Measurements from ENCODE around the gene PHF1.
A peak's percentile ranks its signal among the peaks of the same experiment; 100 is the strongest.

Gene PHF1

GRCh38 chr6:33446356-33446755, 35.5 kb downstream of the PHF1 start:
- no peaks in the 10 kb centered on the region for H3K9me3 ChIP-seq (ENCODE audit: low read depth, low read length)
- TF ChIP-seq FOXP2 (optimal IDR thresholded peaks at IDR 0.05; ENCODE audit: control extremely low read depth, extremely low read length, insufficient read depth), result no peak
- no peak for TF ChIP-seq POLR2AphosphoS5 (IDR thresholded peaks at IDR 0.05; ENCODE audit: borderline replicate concordance, low read depth, low read length)
- TF ChIP-seq EZH2 (IDR thresholded peaks at IDR 0.05), result no peak
- no peak overlapping the region for H3K27ac ChIP-seq
- H3K36me3 ChIP-seq (ENCODE audit: insufficient read depth, low read length), result peaks cover 7% of the 10 kb centered on the region; the same call in 1 of the 2 replicates
- H3K4me3 ChIP-seq, result no peak overlapping the region
- DNase-seq (ENCODE audit: low read depth, low spot score), result no peak
- H3K9ac ChIP-seq (ENCODE audit: insufficient read length), result no peak overlapping the region

DNA sequence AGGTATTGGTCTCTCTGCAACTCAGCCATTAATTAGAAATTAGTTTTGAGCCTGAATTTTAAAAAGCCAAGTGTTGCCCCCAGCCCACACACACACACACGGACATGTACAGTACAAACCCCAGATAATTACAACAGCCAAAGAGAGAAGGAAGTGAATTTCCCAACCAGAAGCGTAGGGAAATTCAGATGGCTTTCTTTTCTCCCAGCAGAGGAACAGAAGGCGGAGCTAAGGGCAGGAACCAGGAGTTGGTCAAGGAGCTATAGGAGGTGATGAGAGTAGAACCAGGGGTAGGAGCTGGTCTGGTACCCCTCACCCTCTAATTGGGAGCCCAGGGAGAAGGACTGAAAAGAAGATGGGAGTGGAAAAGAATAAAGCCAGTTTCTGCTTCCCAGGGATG, 39.6 kb downstream of the PHF1 start:
- TF ChIP-seq EZH2 (IDR thresholded peaks at IDR 0.05) (no peak), FOXP2 (optimal IDR thresholded peaks at IDR 0.05; ENCODE audit: control extremely low read depth, extremely low read length, insufficient read depth) (no peak), POLR2AphosphoS5 (IDR thresholded peaks at IDR 0.05; ENCODE audit: borderline replicate concordance, low read depth, low read length) (no peak)
- peak overlapping the region; percentile 71; the same call in 1 of the 2 replicates for H3K27ac ChIP-seq
- no peaks in the 10 kb centered on the region for H3K9me3 ChIP-seq (ENCODE audit: low read depth, low read length)
- no peak overlapping the region for H3K4me3 ChIP-seq
- no peak for DNase-seq (ENCODE audit: low read depth, low spot score)
- no peak overlapping the region for H3K9ac ChIP-seq (ENCODE audit: insufficient read length)
- H3K36me3 ChIP-seq (ENCODE audit: insufficient read depth, low read length), result no peaks in the 10 kb centered on the region; the same call in 1 of the 2 replicates

- H3K4me3 ChIP-seq, result no peak overlapping the region
- H3K9ac ChIP-seq (ENCODE audit: insufficient read length), result no peak overlapping the region
- no peak for DNase-seq (ENCODE audit: low read depth, low spot score)
- TF ChIP-seq FOXP2 (optimal IDR thresholded peaks at IDR 0.05; ENCODE audit: control extremely low read depth, extremely low read length, insufficient read depth) (no peak), EZH2 (IDR thresholded peaks at IDR 0.05) (no peak), POLR2AphosphoS5 (IDR thresholded peaks at IDR 0.05; ENCODE audit: borderline replicate concordance, low read depth, low read length) (no peak)
- no peak overlapping the region for H3K27ac ChIP-seq
- no peaks in the 10 kb centered on the region for H3K9me3 ChIP-seq (ENCODE audit: low read depth, low read length)
- H3K36me3 ChIP-seq (ENCODE audit: insufficient read depth, low read length), result peaks cover 10% of the 10 kb centered on the region; the same call in 1 of the 2 replicates
Measured at GRCh38 chr6:33451606-33452005, 40.8 kb downstream of the PHF1 start.

DNA sequence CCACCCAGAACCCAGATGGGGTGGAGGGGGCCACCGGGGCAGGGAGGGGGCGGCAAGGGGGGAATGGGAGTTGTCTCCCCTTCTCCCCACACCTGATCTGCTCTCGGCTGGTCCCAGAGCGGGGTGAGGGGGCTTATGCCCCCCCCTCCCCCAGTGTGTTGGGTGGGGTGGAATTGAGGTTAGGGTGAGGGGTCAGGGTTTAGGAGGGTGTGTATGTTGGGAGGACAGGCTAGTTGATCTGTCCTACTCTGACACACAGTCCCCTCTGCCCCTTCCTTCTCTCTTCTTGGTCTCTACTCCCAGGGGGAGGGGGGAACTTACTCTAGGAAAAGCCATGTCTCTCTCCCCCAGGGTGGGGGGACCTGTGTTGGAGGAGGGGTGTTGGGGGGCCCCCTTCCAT, 41.7 kb downstream of the PHF1 start:
- no peak overlapping the region for H3K4me3 ChIP-seq

GRCh38 chr6:33453393-33454008, 42.7 kb downstream of the PHF1 start:
- Histone ChIP-seq H3K9ac (ENCODE audit: insufficient read length) (peak overlapping the region; percentile 78), H3K27ac (peak overlapping the region; percentile 57; the same call in 1 of the 2 replicates), H3K9me3 (ENCODE audit: low read depth, low read length) (no peaks in the 10 kb centered on the region), H3K36me3 (ENCODE audit: insufficient read depth, low read length) (peaks cover 11% of the 10 kb centered on the region; the same call in 1 of the 2 replicates), H3K4me3 (peak overlapping the region; percentile 96)
- no peak for DNase-seq (ENCODE audit: low read depth, low spot score)
- TF ChIP-seq EZH2 (IDR thresholded peaks at IDR 0.05) (no peak), POLR2AphosphoS5 (IDR thresholded peaks at IDR 0.05; ENCODE audit: borderline replicate concordance, low read depth, low read length) (no peak), FOXP2 (optimal IDR thresholded peaks at IDR 0.05; ENCODE audit: control extremely low read depth, extremely low read length, insufficient read depth) (no peak)

More for the DNA sequence above, 41.7 kb downstream of the PHF1 start:
- no peak overlapping the region for H3K27ac ChIP-seq
- no peaks in the 10 kb centered on the region for H3K9me3 ChIP-seq (ENCODE audit: low read depth, low read length)
- DNase-seq (ENCODE audit: low read depth, low spot score), result no peak
- H3K9ac ChIP-seq (ENCODE audit: insufficient read length), result no peak overlapping the region
- no peak for TF ChIP-seq EZH2 (IDR thresholded peaks at IDR 0.05)
- TF ChIP-seq POLR2AphosphoS5 (IDR thresholded peaks at IDR 0.05; ENCODE audit: borderline replicate concordance, low read depth, low read length), result no peak
- no peak for TF ChIP-seq FOXP2 (optimal IDR thresholded peaks at IDR 0.05; ENCODE audit: control extremely low read depth, extremely low read length, insufficient read depth)
- peaks cover 11% of the 10 kb centered on the region; the same call in 1 of the 2 replicates for H3K36me3 ChIP-seq (ENCODE audit: insufficient read depth, low read length)

DNA sequence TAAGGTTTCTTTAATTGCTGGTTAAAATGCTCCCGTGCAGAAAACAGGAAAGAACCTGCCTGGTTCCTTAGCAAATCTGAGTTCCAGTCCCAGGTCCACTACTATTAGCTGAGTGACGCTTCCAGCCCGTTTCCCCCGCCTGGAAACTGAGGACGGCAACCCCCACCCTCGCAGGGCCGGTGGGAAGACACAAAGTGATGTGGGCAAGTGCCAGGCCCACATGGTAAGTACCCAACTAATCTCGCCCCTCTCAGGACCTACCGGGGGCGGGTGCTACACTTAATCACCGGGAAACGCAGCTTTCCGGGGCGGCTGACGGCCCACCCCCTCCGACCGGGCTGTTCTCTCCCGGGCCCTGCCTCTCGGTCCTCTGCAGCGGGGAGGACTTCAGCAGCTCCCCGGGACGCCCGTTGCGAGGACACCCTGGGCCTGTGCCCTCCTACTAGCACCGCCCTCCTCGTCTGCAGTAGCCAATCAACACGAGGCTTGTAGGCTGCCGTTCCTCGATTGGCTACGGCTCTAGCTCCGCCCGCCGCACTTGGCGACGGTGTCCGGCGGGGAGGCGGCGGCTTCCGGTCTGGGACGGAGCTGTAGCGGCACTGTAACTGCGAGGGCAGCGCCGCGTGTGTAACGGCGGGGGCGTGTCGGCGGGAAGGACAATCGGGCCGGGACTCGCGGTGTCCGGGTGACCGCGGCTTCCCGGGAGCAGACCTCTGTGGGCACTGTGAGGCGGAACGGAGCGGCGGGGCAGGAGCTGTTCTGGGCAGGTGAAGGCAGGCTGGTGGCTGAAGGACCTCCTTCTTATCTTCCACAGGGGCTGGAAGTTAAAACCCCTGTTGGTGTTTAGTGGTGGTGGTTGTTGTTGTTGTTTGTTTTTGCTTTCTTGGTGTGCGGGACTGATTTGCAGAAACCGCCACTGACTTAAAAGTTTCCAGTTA, 43.5 kb downstream of the PHF1 start, which contains the start of gene ZBTB9:
Gene ZBTB9, plus strand, starts transcription at position 568 of the 938 bp plus-strand sequence. CDS start 525 bp downstream, outside the sequence.
- H3K9me3 ChIP-seq (ENCODE audit: low read depth, low read length), result no peaks in the 10 kb centered on the region
- TF ChIP-seq EZH2 (IDR thresholded peaks at IDR 0.05) (no peak), FOXP2 (optimal IDR thresholded peaks at IDR 0.05; ENCODE audit: control extremely low read depth, extremely low read length, insufficient read depth) (no peak), POLR2AphosphoS5 (IDR thresholded peaks at IDR 0.05; ENCODE audit: borderline replicate concordance, low read depth, low read length) (peak; percentile 98)
- H3K36me3 ChIP-seq (ENCODE audit: insufficient read depth, low read length), result peaks cover 11% of the 10 kb centered on the region; the same call in 1 of the 2 replicates
- peak within 1 kb of the TSS; percentile 96 for H3K4me3 ChIP-seq
- H3K27ac ChIP-seq, result peak within 1 kb of the TSS; percentile 57; the same call in 1 of the 2 replicates
- peak within 1 kb of the TSS; percentile 78 for H3K9ac ChIP-seq (ENCODE audit: insufficient read length)
- peak; percentile 60 for DNase-seq (ENCODE audit: low read depth, low spot score)

DNA sequence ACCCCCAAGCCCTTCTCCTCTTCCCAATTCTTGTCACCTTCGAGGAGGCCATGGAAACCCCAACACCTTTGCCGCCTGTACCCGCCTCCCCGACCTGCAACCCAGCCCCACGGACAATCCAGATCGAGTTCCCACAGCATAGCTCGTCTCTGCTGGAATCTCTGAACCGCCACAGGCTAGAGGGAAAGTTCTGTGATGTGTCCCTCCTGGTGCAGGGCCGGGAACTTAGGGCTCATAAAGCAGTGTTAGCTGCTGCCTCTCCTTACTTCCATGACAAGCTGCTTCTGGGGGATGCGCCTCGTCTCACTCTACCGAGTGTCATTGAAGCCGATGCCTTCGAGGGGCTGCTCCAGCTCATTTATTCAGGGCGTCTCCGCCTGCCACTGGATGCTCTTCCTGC, 44.2 kb downstream of the PHF1 start:
- no peak overlapping the region for H3K27ac ChIP-seq
- no peak for DNase-seq (ENCODE audit: low read depth, low spot score)
- peak overlapping the region; percentile 78 for H3K9ac ChIP-seq (ENCODE audit: insufficient read length)
- no peak for TF ChIP-seq POLR2AphosphoS5 (IDR thresholded peaks at IDR 0.05; ENCODE audit: borderline replicate concordance, low read depth, low read length)
- no peak for TF ChIP-seq FOXP2 (optimal IDR thresholded peaks at IDR 0.05; ENCODE audit: control extremely low read depth, extremely low read length, insufficient read depth)
- TF ChIP-seq EZH2 (IDR thresholded peaks at IDR 0.05), result no peak
- no peaks in the 10 kb centered on the region for H3K9me3 ChIP-seq (ENCODE audit: low read depth, low read length)
- H3K4me3 ChIP-seq, result peak overlapping the region; percentile 96
- H3K36me3 ChIP-seq (ENCODE audit: insufficient read depth, low read length), result peaks cover 11% of the 10 kb centered on the region; the same call in 1 of the 2 replicates

DNA sequence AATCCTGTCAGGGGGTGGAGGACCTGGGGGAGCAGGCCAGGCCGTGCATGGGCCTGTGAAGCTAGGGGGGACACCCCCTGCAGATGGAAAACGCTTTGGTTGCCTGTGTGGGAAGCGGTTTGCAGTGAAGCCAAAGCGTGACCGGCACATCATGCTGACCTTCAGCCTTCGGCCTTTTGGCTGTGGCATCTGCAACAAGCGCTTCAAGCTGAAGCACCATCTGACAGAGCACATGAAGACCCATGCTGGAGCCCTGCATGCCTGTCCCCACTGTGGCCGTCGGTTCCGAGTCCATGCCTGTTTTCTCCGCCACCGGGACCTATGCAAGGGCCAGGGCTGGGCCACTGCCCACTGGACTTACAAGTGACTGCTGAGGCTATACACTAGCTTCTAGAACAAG, 45.3 kb downstream of the PHF1 start:
- no peak overlapping the region for H3K4me3 ChIP-seq
- no peak overlapping the region for H3K9ac ChIP-seq (ENCODE audit: insufficient read length)
- no peak for TF ChIP-seq EZH2 (IDR thresholded peaks at IDR 0.05)
- TF ChIP-seq FOXP2 (optimal IDR thresholded peaks at IDR 0.05; ENCODE audit: control extremely low read depth, extremely low read length, insufficient read depth), result no peak
- no peak for TF ChIP-seq POLR2AphosphoS5 (IDR thresholded peaks at IDR 0.05; ENCODE audit: borderline replicate concordance, low read depth, low read length)

More for the DNA sequence above, 45.3 kb downstream of the PHF1 start:
- Histone ChIP-seq H3K9me3 (ENCODE audit: low read depth, low read length) (no peaks in the 10 kb centered on the region), H3K36me3 (ENCODE audit: insufficient read depth, low read length) (peaks cover 11% of the 10 kb centered on the region; the same call in 1 of the 2 replicates), H3K27ac (no peak overlapping the region)
- no peak for DNase-seq (ENCODE audit: low read depth, low spot score)
